T-helper 2 cell (primary cell): Measurements from ENCODE around the gene SALL4.
"Not testable (repeated sequence)": the region's sequence is repeated elsewhere in the genome, so short reads cannot be mapped to it uniquely, and the experiment has no call there.

Experiments used
- DNase-seq, 5 experiments: peaks; one replicate each; pipeline versions ENCODE4 v3.0.0 to v3.0.0-alpha.2; 2012 to 2022

The SALL4 gene

GRCh38 chr20:51763965-51764602, 38.2 kb downstream of the SALL4 start:
- no peak for DNase-seq

GRCh38 chr20:51760905-51761546, 41.3 kb downstream of the SALL4 start:
- DNase-seq, result no peak

GRCh38 chr20:51759769-51760510, 42.4 kb downstream of the SALL4 start:
- DNase-seq, result no peak

DNA sequence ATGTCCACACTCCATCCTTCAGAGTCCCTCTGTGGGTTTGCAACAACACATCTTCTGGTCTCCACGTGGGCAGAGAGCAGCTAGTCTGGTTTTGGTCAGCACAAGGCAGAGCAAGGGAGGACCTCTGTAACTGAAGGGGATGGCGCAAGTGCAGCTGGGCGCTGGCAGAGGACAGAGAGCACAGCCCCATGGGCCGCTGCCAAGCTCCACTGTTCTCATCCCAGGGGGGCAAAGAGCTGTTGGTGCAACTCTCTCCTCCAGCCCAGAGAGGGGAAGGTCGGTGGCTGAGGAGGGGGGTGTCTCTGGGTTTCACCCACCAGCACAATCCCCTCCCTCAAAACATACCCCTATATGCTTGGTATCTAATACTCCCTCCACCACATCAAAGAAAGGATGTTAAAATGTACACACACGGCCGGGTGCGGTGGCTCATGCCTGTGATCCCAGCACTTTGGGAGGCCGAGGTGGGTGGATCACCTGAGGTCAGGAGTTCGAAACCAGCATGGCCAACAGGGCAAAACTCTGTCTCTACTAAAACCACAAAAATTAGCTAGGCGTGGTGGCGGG, 43.3 kb downstream of the SALL4 start:
- no peak for DNase-seq

GRCh38 chr20:51757226-51757625, 45.1 kb downstream of the SALL4 start:
- DNase-seq, result no peak

DNA sequence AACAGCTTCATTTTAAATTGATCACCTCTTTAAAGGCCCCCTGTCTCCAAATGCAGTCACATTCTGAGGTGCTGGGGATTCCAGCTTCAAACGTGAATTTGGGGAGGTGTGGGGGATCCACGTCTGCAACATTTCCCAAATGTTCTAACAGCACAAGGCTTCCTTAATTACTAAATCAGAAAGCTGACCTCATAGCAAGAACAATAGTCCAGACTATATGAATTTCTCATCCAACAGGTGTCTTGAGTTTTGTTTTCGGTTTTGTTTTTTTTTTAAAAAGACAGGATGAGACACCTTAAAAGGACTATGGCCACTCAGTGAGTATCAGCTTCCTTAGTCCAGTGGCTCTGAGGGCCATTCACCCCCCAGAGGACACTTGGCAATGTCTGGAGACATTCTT, 45.7 kb downstream of the SALL4 start:
- DNase-seq, result no peak

GRCh38 chr20:51753220-51753619, 49.1 kb downstream of the SALL4 start:
- DNase-seq, result not testable (repeated sequence)

- no peak for DNase-seq
Measured at GRCh38 chr20:51752343-51752951, 49.9 kb downstream of the SALL4 start.

DNA sequence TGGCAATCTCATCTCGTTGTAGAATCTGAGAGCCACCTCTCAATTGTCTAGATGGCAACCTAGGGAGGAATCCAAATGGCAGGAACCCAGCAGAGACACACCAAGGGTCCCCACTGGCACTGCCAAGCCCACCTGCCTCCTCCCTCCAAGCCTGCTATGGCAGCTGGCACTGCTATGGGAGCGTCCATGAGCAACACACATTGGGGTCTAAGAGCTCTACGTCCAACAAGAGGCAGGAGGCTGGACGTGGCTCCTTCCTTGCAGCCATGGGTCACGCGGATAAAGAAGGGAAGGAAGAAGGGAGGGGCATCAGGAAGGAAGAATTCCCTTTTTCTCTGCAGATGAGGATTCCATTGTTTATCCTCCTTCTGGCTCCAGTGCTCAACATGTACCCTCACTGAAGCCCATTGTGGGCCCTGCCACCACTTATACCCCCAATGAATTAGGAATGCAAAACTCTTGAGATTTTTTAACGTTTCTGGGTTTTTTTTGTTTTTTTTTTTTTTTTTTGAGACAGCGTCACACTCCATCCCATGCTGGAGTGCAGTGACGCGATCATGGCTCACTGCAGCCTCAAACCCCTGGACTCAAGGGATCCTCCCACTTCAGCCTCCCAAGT, 51.4 kb downstream of the SALL4 start:
- DNase-seq, result no peak

- DNase-seq, result peak in 1 of 5 experiments; percentile 26
Measured at GRCh38 chr20:51750037-51750769, 52.1 kb downstream of the SALL4 start.

DNA sequence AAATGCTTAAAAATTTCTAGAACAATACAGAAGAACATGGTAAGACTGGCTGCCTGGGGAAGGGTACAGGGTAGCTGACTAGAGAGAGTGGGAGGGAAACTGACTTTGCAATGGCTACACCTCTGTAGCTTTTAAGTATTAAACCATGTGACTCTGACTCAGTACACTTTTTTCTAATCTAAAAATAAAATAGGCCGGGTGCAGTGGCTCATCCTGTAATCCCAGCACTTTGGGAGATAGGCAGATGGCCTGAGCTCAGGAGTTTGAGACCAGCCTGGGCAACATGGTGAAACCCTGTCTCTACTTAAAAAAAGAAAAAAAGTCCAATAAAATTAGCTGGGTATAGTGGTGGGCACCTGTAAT, 52.7 kb downstream of the SALL4 start:
- no peak for DNase-seq

GRCh38 chr20:51747182-51747911, 55.0 kb downstream of the SALL4 start:
- no peak for DNase-seq

DNA sequence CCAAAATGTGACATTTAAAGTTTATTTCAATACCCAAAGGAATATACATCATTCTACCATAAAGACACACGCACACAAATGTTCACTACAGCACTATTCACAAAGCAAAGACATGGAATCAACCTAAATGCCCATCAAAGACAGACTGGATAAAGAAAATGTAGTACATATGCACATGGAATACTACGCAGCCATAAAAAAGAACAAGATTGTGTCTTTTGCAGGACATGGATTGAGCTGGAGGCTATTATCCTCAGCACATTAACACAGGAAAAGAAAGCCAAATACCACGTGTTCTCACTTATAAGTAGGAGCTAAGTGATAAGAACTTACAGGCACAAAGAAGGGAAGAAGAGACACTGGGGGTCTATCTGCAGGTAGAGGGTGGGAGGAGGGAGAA, 56.5 kb downstream of the SALL4 start:
- DNase-seq, result no peak

DNA sequence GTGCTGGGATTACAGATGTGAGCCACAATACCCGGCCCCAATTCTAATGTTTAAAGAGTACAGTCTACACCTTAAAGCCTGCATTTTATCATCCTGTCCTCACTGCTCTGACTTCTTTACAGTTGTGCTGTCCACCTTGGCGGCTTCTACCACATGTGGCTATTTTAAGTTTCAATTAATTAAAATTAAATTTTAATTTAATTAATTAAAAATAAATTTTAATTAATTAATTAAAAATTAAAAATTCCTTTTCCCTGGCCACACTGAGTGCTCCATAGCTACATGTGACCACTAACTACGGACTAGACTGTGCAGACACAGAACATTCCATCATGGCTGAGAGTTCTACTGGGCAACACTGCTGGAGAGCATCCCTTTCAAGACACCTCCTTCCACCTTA, 61.5 kb downstream of the SALL4 start:
- DNase-seq, result no peak

DNA sequence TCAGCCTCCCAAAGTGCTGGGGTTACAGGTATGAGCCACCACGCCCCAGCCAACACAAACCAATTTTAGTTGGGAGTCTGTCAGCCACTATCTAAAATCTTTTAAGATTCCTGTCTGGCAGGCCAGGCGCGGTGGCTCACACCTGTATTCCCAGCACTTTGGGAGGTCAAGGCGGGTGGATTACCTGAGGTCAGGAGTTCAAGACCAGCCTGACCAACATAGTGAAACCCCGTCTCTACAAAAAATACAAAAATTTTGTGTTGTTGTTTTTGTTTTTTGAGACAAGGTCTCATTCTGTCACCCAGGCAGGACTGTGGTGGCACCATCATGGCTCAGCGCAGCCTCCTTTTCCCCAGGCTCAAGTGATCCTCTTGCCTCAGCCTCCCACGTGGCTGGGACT, 62.0 kb downstream of the SALL4 start:
- not testable (repeated sequence) for DNase-seq

- no peak for DNase-seq
Measured at GRCh38 chr20:51739722-51740249, 62.5 kb downstream of the SALL4 start.

DNA sequence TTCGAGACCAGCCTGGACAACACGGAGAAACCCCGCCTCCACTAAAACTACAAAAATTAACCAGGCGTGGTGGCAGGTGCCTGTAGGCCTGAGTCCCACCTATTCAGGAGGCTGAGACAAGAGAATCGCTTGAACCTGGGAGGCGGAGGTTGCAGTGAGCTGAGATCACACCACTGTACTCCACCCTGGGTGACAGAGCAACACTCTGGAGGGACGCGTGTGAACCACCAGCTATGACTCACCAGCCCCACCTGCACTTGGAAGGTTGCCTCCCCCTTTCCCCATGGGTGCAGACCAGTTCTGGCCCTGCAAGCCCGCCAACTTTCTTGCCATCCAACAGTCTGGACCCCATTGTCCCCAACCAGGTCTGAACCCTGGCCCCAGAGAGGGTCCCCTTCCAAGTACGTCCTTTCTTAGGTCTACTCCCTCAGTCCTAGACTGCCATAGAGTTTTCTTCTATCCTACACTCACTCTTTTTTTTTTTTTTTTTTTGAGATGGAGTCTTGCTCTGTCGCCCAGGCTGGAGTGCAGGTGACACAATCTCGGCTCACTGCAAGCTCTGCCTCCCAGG, 63.4 kb downstream of the SALL4 start:
- DNase-seq, result no peak

- DNase-seq, result not testable (repeated sequence)
Measured at GRCh38 chr20:51738261-51738660, 64.1 kb downstream of the SALL4 start.

- no peak for DNase-seq
Measured at GRCh38 chr20:51736947-51737346, 65.4 kb downstream of the SALL4 start.

DNA sequence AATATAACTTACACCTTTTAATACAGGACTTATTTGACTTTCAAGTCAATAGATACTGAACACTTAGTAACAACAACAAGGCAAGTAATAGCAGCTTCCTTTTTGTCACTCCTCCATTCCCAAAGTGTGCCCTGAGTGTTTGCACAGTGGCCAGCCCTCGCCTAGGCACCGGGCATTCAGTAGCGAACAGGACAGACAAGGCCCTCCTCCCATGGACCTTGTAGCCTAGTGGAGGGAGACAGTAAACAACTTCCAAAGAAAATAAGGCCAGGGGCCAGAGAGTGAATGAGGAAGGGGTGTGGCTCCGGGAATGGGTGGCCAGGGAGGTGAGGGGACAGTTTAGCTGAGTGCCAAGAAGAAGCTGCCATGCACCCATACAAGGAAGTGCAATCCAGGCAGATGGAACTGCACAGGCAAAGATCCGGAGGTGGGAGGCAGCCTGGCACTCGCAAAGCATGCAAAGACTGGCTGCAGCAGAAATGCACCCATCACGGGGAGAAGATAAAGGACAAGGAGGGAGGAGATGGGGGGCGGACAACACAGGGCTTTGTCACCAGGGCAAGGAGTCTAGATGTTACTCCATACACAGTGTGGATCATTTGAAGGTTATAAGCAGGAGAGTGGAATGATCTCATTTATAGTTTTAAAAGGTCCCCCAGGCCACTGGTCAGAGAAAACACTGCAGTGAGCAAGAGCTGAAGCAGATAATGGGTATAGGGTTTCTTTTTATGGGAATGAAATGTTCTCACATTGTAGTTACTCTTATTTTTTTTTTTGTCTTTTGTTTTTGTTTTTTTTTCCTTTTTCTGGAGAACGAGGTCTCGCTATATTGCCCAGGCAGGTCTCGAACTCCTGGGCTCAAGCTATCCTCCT, 66.4 kb downstream of the SALL4 start:
- no peak for DNase-seq
